ENCODE measurements around the gene REXO1. TPM values are rescaled to one million over a fixed set of nuclear protein-coding genes. Genes with fewer than 3 reads are reported as not detected.

REXO1 gene
- total and polyA plus RNA-seq, 2 of the 13 experiments (the other 11 are each of a cell fraction or from before 2014, with no cell fraction given) = 5.0 to 11.2 TPM

DNA sequence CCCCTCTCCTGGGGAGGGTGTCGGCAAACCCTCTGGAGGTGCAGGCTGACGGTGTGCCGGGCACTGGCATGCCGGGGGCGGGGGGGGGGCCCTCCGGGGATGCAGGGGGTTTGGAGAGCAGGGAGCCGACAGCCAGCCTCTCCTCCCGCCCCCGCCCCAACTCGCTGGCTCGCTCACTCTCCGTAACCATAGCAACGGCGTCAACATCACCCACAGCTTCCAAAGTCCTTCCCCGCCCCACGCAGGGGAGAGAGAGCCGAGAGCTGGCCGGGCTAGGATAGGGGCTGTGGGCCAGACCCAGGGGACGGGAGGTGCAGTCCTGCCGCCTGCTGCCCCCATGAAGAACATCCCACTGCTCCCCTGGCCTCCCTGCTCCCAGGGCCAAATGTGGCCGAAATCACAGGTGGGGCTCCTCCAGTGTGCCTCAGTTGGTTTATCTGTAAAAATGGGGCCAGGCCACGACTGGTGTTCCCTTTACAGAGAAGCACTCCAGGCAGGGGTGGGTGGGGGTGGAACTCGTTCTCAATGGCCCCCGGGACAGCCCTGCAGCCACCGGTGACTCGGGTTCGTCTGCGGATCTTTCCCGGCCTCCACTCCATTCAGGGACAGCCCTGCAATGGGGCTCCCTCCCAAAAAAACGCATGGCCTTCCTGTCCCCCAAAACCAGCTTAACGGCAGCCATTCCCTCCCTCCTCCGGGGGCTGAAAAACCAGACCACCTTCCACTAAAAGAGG, 11.9 kb upstream of the REXO1 start (continued):
- TF ChIP-seq, protein P1, sequence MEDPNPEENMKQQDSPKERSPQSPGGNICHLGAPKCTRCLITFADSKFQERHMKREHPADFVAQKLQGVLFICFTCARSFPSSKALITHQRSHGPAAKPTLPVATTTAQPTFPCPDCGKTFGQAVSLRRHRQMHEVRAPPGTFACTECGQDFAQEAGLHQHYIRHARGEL (CRISPR knock-in tag; IDR thresholded peaks at IDR 0.05) = no peak
- no peak for TF ChIP-seq NR2F2 (IDR thresholded peaks at IDR 0.05; ENCODE audit: borderline replicate concordance, low read depth)
- peak; percentile 15; the same call in 1 of the 2 replicates for TF ChIP-seq CHD2 (IDR thresholded peaks at IDR 0.05; ENCODE audit: low read depth, low read length)
- peak; percentile 39 for TF ChIP-seq SKI (IDR thresholded peaks at IDR 0.05; ENCODE audit: partially characterized antibody)
- TF ChIP-seq U2AF2 (IDR thresholded peaks at IDR 0.05; ENCODE audit: low read depth, low read length) = 0 out of 2 replicates have a peak, but pooled peaks have one; percentile 39
- TF ChIP-seq CREM (IDR thresholded peaks at IDR 0.05) = 0 out of 2 replicates have a peak, but pooled peaks have one; percentile 11
- TF ChIP-seq CREM (CRISPR knock-in tag; IDR thresholded peaks at IDR 0.05) = no peak
- peak; percentile 40 to 95; a peak in 2 of 4 replicates for TF ChIP-seq POLR2A (IDR thresholded peaks at IDR 0.05; ENCODE audit: insufficient read depth in 1 of 2, low read depth in 2 of 2, low read length in 2 of 2)
- TF ChIP-seq KAT2B (IDR thresholded peaks at IDR 0.05; ENCODE audit: borderline replicate concordance, low read depth, low read length) = no peak
- 0 out of 2 replicates have a peak, but pooled peaks have one; percentile 24 for TF ChIP-seq ZNF607 (CRISPR knock-in tag; IDR thresholded peaks at IDR 0.05; ENCODE audit: borderline replicate concordance)
- no peak for TF ChIP-seq BORCS8-MEF2B (CRISPR knock-in tag; IDR thresholded peaks at IDR 0.05)
- TF ChIP-seq ZNF761 (CRISPR knock-in tag; conservative IDR thresholded peaks at IDR 0.05) = no peak
- TF ChIP-seq, protein P2, sequence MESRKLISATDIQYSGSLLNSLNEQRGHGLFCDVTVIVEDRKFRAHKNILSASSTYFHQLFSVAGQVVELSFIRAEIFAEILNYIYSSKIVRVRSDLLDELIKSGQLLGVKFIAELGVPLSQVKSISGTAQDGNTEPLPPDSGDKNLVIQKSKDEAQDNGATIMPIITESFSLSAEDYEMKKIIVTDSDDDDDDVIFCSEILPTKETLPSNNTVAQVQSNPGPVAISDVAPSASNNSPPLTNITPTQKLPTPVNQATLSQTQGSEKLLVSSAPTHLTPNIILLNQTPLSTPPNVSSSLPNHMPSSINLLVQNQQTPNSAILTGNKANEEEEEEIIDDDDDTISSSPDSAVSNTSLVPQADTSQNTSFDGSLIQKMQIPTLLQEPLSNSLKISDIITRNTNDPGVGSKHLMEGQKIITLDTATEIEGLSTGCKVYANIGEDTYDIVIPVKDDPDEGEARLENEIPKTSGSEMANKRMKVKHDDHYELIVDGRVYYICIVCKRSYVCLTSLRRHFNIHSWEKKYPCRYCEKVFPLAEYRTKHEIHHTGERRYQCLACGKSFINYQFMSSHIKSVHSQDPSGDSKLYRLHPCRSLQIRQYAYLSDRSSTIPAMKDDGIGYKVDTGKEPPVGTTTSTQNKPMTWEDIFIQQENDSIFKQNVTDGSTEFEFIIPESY (CRISPR knock-in tag; IDR thresholded peaks at IDR 0.05) = no peak
- TF ChIP-seq PHF21A (CRISPR knock-in tag; IDR thresholded peaks at IDR 0.05) = peak; percentile 61
- peak; percentile 94 for TF ChIP-seq SAP130 (CRISPR knock-in tag; IDR thresholded peaks at IDR 0.05; ENCODE audit: low read depth)
- TF ChIP-seq KDM5B (CRISPR knock-in tag; IDR thresholded peaks at IDR 0.05; ENCODE audit: borderline replicate concordance) = no peak
- TF ChIP-seq, protein P3, sequence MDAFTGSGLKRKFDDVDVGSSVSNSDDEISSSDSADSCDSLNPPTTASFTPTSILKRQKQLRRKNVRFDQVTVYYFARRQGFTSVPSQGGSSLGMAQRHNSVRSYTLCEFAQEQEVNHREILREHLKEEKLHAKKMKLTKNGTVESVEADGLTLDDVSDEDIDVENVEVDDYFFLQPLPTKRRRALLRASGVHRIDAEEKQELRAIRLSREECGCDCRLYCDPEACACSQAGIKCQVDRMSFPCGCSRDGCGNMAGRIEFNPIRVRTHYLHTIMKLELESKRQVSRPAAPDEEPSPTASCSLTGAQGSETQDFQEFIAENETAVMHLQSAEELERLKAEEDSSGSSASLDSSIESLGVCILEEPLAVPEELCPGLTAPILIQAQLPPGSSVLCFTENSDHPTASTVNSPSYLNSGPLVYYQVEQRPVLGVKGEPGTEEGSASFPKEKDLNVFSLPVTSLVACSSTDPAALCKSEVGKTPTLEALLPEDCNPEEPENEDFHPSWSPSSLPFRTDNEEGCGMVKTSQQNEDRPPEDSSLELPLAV (CRISPR knock-in tag; conservative IDR thresholded peaks at IDR 0.05; ENCODE audit: low read depth) = no peak
- no peak for TF ChIP-seq SRSF9 (IDR thresholded peaks at IDR 0.05; ENCODE audit: borderline replicate concordance, insufficient read depth, low read depth, low read length, poor library complexity, severe bottlenecking)
- peak; percentile 42; the same call in 1 of the 2 replicates for TF ChIP-seq NCOR1 (IDR thresholded peaks at IDR 0.05; ENCODE audit: borderline replicate concordance, low read length)
- peak; percentile 84 for TF ChIP-seq RFX3 (CRISPR knock-in tag; IDR thresholded peaks at IDR 0.05)
- 0 out of 2 replicates have a peak, but pooled peaks have one; percentile 51 for TF ChIP-seq FOXJ3 (CRISPR knock-in tag; IDR thresholded peaks at IDR 0.05; ENCODE audit: borderline replicate concordance)
- no peak for TF ChIP-seq NFIB (CRISPR knock-in tag; IDR thresholded peaks at IDR 0.05; ENCODE audit: borderline replicate concordance)
- peak; percentile 76 for TF ChIP-seq SP5 (CRISPR knock-in tag; IDR thresholded peaks at IDR 0.05; ENCODE audit: borderline replicate concordance, low read depth)
- peak; percentile 59; the same call in 1 of the 2 replicates for TF ChIP-seq TGIF2 (CRISPR knock-in tag; IDR thresholded peaks at IDR 0.05)
- peak; percentile 21; the same call in 1 of the 2 replicates for TF ChIP-seq ZNF788 (CRISPR knock-in tag; IDR thresholded peaks at IDR 0.05; ENCODE audit: borderline replicate concordance)
- TF ChIP-seq, protein P4, sequence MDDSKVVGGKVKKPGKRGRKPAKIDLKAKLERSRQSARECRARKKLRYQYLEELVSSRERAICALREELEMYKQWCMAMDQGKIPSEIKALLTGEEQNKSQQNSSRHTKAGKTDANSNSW (CRISPR knock-in tag; IDR thresholded peaks at IDR 0.05; ENCODE audit: borderline replicate concordance) = no peak

Measured in HepG2 (cell line).